COLO668 (cell line): ENCODE measurements around the gene CACNG4.
A peak's percentile ranks its signal among the peaks of the same experiment; 100 is the strongest.

Experiments
- DNase-seq: peaks from one replicate; lab custom pipeline; 2025; ENCODE audit not compliant: unreplicated experiment; lab: John Stamatoyannopoulos, UW

Gene CACNG4

DNA sequence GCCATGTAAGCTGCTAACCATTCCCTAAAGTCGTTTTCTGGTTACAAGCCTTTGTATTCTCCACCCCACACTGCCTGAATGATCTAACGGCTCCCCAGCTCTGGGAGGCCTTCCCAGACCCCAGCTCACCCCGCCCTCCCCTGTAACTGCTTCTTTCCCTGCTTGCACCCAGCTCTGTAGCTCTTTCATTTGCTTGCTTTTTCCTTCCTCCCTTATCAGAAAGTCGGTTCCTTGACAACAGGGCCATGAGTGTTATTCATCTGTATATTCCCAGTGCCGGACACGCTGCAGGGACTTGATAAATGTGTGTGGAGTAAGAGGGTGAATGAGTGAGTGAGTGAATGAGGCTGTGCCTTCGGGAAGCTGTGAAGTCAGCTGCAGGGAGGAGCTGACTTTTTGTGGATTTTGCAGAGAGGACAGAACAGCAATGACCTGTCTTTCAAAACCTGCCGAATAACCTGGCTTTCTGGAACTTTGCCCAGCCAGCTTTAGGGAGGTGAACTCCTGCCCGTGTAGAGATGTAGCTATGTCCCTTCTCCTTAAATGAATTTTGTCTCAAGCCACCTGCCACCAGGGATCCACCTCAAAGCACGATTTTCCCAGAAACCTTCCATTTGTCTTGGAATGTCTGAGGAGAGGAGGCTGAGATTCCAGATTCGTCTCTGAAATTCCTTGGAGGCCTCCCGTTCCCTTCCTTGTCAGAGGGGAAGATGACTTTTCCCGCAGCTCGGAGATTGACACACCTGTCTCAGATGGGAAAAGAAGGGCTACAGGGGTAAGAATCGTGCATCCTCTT is 20.0 kb upstream of the CACNG4 start:
- no peak for DNase-seq

DNA sequence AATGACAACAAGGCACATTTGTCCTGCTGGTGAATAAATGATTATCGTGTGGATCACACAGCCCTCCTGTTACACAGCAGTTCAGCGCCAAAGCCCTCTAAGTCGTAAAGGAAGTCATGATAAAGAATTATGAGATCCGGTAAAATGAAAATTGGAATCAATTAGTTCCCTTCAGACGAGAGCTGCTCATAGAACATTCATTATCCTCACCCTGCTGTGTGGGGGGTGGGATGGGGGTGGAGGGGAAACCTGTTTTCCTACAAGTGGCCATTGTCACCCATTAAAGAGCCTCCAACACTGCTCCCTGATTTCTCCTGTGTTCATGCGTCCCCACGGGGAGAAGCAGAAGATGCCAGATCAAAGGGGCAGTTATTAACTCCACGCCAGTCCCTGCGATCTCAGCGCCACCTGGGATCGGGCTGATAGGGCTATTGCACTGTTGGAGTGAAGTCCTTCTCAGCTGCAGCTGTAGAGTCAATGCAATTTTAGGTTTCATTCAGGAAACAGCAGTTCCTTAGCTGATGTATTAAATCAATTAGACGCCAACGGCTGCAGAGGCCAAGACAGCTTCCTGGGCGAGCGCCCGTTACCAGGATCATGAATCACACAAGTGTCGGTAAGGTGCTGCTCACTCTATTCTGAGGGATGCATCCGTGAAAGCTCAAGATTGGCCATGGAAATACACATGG is 19.2 kb upstream of the CACNG4 start:
- DNase-seq, result no peak

DNA sequence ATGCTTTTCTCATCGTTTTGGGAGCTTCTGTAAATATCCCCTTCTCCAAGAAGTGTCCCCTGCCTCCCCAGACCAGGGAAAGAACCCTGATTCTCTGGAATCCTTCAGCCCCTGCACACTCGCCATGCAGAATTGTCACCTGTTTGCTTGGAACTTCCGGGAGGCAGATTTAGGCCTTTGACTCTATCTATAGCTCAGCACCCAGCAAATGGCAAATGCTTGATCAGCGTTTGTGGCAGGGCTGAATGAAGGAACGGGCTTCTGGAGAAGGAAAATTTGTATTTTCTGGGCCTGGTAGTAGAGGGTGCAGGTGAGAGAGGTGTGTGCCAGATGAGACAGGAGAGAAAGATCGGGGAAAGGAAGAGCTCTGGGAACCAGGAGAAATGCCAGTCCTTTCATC is 18.3 kb upstream of the CACNG4 start:
- DNase-seq, result no peak

DNA sequence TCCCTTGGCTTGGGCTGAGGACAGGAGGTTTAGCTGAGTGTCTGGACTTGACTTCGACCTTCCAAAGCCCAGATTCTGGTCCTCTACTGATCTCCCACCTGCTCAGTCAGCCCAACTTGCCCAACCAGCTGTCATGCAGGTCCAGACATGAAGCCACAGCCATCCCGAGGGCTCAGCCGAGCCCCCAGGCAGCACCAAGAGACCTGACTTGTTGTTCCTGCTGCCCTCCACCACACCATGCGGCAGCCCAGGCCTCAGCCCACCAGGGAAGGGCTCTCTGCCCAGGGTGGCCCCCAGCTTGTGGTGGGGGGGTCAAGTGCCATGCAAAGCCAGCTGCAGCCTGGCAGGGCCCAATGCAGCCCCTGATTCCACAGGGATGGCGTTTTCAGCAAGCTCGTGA is 17.2 kb upstream of the CACNG4 start:
- no peak for DNase-seq

DNA sequence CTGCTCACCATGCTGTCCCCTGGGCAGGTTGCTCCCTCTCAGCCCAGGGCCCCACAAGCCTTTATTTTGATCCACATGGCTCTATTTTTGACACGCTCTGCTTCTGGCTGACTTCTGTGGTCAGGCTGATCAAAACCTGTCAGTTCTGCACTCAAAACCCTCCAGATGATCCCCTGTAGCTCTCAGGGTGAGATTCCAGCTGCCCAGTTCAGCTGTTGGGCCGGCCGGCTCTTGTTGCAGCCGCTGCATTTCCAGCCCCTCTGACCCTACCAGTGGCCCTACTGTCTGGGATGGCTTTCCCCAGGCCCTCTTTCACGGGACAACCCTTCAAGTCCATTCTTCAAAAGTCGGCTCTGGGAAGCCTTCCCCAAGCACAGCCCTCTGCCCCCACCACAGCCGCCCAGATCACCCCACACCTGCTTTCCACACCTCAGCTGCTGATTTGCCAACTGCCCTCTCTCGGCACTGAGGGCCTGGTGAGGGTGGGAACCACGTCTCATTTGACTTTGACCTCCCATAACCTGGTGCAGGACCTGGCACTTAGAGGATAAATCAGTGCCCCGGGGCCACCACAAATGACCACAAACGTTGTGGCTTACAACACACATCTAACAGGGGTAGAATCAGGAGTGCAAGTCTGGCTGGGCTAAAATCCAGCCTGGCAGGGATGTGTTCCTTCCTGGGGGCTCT is 16.3 kb upstream of the CACNG4 start:
- DNase-seq, result no peak

DNA sequence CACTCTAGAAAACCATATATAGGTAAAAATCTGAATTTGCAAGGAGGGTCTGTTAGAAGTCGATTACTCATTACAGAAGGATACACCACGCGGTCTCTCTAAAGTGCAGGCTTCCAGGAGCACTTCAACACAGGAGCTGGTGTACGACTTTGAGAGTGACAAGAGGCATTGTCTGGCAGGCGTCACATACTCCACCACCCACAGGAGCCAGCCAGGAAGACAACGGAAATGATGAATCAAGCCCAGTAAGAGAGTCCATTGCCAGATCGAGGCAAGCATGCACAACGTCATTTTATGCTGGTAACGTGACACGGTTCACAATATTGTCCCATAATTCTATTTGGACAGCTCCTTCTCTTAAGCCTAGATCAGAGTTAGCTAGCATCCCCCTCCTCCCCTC is 15.0 kb upstream of the CACNG4 start:
- DNase-seq, result no peak

DNA sequence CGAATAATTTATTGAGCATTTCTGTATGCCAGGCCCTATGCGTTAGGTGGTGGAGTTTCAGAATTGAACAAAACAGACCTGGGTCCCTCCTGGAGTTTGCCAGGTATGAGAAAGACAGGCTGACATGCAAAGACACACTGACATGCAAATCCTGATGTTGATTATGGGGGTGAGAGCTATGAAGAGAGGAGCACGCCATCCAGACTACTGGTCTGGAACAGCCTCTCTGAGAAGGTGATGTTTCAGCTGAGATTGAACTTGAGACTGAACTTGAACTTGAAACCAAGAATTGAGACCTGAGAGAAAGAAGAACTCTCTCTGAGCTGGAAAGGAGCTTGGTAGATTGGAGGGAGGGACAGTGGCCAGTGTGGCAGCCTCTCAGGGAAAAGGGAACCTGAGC is 14.2 kb upstream of the CACNG4 start:
- DNase-seq, result no peak

DNA sequence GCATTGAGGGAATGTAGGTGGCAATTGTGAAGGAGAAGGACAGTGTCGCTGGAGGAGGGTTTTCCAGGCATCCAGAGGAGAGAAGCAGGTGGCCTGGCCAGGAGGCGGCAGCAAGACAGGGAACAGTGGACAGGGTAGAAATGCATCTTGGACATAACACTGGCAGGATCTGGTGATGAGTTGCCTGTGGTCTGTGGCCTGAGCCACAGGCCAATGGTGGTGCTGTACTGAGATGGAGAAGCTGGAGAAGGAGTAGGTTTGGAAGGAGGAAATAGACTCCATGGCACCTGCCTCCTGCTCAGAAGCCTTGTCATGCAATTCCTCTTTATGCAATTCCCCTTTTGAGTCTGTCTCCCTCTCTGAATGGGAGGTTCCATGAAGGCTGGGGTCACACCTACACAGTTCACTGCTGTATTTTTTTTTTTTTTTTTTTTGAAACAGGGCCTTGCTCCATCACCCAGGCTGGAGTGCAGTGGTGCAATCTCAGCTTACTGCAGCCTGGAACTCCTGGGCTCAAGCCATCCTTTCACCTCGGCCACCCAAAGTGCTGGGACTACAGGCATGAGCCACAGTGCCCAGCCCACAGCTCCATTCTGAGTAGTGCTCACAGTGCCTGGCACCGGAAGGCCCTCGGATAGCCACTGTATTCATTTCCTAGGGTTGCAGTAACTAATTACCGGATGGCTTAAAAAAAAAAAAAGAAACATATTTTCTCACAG is 13.5 kb upstream of the CACNG4 start:
- no peak for DNase-seq

DNA sequence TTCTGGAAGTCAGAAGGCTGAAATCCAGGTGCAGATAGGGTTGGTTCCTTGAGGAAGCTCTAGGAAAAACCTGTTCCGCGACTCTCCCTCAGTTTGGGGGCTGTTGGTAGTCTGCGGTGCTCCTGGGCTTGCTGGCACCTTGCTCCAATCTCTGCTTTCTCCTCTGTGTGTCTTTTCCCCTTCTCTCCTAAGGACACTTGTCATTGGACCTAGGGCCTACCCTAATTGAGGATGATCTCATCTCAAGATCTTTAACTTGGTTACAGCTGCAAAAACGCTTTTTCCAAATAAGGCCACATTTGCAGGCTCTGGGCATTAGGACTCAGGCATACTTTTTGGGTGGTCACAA is 12.9 kb upstream of the CACNG4 start:
- DNase-seq, result no peak

DNA sequence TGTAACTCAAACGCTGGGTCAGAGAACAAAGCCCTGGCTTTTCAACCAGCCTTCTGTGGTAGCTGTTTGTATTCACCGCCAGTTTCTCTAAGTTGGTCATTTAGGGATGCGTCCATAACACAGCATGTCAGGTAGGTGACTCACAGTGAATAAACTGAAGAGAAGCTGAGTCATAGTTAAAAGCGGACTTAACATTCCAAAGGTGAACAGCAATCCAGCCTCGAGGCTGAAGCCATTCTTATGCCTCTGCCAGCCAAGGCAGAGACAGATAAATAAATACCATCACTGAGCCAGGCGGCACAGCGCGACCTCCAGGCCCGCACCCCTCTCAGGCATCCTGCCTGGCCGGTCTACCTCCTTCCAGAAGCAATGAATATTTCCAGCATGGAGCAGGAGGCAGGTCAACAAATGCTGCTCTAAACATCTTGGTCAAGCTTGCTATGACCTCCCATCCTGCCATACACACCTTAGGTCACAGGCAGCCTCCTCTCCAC is 12.4 kb upstream of the CACNG4 start:
- DNase-seq, result no peak

DNA sequence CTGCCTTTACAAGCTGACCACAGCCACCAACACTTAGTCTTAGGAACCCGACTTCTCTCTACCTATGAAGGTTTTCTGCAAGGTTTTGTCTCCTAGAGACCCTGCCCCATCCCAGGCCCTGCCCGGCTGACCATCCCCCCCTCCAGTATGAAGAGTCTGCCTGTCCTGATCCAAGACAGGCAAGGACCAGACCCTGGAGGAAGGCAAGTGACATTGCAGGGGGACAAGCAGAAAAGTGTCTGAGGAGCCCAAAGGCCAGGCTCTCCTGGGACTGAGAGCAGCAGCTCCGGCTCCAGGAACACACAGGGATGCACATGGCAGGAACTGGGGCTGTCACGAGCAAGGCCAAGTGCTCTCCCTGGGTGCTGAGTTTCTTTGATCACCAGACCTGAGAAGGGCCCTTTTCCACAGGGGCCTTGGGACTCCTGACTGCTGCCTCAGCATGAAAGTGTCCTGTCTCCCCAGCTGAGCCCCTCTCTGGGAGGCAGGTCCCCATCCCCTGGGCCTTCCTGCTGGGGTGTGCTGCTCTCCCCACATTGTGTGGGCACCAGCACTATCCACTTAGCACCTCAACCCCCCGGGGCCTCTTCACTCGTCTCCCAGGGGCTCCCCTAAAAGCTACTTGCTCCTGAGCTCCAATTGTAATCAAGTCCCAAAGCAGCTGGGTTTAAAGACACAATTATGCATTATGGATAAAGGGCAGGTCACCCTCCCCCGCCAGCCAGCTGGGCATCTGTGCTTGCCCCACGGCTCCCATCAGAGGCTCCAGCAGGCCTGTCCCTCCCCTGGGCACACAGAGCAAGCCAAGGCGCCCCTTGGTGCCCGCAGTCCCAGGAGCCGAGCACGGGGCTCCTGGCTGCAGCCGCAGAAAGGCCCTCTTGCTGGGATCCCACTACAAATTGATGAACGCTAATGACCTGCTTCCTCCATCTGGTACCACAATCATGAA is 11.6 kb upstream of the CACNG4 start:
- no peak for DNase-seq

DNA sequence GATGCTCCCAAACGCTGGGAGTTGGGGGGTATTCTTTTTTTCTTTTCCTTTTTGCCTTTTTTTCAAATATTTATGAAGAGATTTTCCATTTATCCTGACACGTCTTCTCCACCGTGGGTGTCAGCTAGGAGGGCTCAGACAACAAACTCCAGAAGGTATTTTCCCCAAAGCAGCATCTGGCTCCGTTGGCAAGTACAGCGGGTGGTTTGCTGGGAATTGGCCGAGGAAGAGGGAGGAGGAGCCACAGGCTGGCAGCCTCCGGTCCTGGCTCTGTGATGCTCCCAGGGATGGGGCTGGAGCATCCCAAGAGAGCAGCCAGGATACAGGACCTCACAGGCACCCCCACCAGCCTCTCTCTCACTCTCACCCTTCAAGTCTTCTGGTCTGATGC is 10.9 kb upstream of the CACNG4 start:
- no peak for DNase-seq

DNA sequence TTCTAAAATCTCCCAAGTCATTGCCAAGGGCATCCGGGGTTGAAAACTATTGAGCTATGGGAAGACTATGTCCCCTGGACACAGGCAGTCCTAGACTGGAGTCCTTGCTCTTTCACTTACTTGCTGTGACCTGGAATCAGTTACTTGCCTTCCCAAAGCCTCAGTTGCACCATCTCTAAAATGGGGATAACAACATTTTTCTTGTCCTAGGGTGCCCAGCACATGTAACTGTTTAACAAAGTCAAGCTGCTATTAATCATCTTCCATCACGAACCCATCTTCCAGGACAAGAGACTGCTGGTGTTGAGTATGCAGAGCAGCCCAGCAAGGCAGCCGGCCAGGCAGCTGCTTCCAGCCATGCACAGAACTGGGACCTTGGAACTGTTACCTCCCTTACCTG is 9.9 kb upstream of the CACNG4 start:
- no peak for DNase-seq

DNA sequence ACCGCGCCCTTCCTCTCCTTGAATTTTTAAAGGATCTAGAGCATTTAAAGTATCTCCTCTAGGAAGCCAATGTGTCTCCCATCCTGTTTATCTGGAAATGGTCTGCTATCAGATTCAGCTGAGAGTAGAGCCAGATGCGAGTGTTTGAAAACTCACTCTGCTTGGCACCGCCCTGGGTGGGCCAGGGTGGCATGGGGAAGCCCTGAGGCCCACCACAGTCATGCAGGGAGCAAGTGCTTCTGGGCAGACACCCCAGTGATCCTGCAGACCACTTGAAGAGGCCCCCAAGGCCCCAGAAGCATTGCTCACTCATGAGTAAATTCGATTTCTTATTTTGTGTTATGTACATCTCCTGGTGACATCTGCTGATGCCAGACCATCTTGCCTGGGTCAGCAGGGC is 8.7 kb upstream of the CACNG4 start:
- no peak for DNase-seq

DNA sequence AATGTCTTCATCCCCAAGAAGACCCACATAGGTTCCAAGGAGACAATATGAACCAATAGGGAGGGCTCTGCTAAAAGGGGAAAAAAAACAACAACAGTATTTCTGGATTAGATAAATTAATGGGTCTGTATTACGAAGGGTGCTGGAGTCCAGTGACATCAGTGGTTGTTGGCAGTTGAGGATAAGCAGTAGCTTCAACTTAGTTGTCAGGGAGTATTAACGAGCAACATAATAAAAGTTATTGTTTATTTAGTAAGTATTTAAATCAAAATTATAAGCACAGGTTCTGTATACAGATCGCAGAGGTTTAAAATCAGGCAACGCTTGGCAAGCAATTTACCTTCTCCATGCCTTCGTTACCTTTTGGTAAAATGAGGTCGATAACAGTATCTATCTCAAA is 7.6 kb upstream of the CACNG4 start:
- no peak for DNase-seq

DNA sequence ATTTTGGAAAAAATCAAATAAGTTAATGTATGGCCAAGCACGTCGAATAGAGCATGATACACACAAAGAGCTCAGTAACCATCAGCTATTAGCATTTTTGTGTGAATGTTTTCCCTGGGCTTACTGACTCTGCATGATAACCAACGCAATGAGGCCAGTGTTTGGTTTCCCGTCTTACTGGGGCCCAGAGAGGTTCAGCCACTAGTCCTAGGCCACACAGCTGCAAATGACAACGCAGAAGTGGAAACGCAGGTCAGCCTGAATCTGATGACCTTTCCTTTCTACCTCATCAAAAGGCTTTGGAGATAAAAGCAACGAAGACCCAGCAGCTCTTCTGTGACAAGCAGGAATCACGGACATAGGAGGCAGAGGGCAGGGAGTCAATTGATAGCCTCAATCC is 7.2 kb upstream of the CACNG4 start:
- DNase-seq, result no peak

DNA sequence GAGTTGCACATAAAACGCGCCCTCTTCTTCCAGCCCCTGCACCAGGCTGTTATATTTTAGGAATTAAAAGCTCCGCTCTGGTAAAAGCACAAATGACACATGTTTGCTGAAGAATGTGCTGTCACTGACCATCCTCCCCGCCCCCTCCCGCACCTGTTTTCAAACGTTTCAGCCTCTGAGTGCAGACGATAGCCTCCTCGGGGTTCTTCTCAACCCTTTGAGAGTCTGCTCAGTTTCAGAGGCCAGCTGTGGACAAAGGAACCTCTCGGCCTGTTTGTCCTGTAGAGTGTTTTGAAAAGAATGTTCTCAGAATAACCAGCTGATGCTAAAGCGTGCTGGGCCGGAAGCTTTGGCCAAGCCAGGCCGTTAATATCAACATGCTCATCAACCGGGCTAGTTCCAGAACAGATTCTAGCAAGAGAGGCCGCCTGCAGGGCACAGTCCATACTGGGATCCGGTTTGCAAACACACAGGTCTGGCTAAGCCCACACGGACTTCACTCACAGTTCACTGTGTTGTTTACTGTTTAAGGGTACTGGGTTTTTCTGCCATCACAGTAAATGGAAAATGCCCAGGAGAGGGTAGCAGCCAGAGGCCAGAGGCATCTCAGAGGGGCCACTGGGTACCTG is 6.4 kb upstream of the CACNG4 start:
- peak; percentile 4 for DNase-seq

DNA sequence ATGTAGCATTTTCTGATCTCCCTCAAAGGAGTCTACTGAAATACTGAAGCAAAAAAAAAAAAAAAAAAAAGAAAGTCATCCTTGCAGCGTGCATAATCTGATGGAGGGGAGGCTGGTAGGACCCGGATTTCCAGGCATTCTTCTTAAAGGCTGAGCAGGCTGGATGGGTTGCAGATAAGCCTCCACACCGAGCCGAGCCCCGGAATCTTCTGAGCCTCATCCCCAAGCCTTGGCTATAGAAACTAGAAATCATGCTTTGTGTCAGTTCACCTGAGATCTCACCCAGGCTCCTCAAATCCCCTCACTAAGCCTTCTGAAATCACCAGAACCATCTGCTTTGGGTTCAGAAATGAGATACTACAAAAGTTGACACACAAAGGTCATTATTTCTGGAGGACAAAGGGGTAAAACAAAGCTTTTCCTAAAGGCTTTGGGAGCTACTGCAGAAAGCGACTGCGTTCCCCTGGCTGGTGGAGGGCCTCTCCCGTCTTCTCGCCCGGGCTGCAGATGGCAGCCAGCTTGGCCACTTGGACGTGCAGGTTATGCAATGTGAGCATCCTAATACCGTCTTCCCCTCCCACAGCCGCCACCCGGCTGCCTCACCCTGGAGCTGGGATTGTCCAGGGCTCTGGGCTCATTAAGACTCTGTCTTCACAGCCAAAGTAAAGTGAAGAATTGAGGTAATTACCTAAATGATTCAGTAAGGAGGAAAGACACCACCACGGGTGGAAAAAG is 4.7 kb upstream of the CACNG4 start:
- DNase-seq, result no peak

DNA sequence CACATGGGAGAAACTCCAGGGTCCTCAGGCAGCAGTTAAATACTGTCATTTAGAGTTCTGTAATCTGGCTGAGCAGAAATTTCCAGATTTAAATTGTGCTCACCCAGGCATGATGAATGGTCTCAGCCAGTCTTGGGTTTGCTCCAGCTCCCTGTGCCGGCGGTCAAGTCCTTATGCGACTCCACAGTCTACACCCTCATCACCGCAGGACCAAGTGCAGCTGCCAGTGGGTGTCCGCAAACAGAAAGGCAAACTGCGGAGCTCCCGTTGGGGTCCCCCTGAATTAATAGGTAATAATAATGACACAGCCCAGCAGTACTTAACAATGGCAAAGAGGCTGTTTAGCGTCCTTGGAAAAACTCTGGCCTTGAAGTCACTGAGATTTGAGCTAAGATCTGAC is 3.9 kb upstream of the CACNG4 start:
- no peak for DNase-seq
